Left hindlimb (tissue), 1 donor: ENCODE measurements around the gene SLC4A8.

Experiments
- DNase-seq: peaks from one replicate; pipeline ENCODE4 v3.0.0-alpha.2; 2018

Gene SLC4A8

DNA sequence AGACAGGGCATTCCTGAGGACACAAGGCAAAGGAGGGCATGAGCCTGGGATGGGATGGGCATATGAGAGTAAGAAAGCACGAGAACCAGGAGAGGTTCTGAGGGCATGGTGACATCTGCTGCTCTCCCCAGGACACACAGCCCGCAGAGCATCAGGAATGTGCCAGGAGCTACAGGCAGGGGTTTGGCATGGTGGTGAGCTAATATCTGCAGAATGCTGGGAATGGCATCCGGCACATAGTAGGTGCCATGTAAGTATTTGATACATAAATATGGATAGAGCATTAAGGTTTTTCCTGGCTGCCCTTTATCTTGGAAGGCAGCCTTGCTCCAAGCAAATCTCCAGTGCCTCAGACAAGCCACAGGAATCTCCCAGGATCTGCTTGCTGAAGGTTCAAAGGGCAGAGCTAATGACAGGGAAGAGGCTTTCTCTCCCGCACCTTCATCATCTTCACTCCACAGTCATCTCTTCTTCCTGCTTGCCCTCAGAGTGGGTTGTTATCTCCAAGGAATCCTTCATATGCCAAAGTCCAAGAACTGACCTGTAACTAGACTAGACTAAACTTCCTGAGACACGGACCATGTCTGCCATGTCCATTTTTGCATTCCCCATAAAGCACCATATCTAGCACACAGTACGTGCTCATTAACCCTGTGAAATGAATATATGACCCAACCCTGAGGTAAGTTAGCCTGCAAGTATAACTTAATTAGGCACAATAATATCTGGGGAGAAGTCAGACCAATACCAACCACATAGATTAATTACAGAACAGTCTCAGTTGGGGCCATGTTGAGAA is 104.4 kb downstream of the SLC4A8 start:
- no peak for DNase-seq

DNA sequence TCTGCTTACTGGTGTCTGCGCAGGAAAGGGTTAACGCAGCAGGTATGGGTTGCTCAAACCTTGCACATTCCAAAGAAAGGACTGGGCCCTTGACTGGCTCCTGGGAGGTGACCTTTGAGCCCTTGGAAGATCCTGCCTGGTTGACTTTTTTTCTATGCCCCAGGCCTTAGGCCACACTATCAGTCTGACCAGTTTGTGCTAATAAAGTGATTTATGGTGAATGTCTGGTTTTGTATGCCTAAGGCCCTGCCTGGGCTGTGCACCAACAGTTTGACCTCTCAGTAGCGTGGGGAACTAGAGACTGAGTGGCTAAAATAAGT is 105.0 kb downstream of the SLC4A8 start:
- no peak for DNase-seq

DNA sequence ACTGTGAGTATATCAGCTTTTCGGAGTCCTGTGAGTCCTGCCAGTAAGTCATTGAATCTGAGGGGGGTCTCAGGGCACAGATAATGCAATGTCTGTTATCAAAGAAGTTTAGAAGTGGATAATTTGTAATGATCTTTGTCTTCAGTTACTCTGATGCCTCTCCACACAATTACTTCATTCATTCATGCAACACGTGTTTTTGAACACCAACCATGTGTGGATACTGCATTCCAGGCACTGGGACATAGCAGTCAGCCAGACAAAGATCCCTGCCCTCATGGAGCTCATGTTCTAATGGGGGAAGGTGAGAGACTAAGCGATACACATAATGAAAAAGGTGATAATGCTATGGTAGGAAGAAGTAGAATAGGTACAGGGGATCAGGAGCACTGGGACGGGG is 105.6 kb downstream of the SLC4A8 start:
- DNase-seq = no peak

DNA sequence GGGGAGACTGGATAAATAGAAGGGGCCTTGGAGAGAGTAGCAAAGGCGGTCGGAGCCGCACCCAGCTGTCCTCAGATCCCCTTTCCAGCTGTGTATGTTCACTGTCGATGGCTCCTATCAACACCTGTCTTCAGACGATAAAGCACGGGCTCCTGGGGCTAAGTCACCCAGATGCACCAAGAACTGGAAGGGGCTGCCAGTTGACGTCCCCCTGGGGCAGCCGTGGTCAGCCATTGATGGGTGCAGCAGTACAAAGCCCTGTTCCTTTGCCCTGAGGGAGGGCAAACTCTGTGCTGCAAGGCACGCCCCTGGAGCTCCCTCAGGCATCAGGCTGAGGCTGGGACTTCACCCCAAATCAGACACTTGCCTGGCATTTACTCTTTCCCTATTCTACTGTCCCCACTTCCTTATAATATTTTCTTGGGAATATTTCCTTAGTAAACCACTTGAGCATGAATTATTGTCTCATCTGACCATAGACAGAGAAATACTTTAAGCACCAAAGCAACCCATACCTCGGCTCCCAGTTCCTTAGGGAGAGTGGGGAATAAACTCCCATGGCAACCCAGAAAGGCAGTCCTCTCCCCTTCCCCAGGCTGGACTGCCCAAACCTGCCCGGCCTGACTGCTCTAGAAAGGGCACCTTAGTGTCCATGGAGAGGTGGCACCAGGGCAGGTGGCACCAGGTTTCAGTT is 106.8 kb downstream of the SLC4A8 start:
- no peak for DNase-seq

DNA sequence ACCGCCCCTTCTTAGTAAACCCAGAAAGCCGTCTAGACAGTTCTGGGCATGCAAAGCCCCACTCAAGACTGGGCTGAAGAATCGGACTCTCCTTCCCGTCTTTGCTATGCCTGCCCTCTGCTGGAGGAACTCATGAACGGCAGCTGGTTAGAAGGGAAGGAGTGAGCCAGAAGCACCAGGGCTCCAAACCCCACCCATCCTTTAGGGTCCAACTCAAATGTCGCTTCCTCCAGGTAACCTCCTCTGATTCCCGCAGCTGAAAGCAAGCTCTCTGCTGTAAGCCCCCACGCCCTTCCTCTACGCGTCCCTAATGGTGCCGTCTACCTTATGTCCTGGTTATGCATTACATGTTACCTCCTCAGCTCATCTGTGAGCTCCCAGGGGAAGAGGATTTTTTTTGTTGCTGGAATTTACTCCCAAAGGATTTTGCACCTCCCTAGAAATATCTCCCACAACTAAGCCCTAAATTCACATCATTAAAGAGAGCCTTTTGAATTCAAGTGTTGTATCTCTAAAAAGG is 107.4 kb downstream of the SLC4A8 start:
- DNase-seq = peak; percentile 76

DNA sequence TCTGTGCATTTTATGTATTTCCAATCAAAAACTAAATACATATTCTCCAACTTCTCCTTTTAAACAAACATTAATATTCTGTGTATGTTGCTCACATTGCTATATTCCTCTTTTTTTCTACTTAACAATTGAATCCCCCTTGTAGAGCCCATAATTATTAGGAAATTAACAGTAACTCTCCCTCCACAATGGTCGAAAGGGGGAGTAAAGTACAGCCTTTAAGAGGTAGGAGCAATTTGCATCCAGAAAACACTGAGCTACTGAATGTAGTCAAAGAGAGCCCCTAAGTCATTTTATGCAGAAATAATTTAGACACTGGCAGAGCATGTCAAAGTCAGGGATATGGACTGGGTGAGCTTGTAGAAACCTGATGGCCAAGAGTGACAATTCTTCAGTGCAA is 109.2 kb downstream of the SLC4A8 start:
- DNase-seq = no peak

DNA sequence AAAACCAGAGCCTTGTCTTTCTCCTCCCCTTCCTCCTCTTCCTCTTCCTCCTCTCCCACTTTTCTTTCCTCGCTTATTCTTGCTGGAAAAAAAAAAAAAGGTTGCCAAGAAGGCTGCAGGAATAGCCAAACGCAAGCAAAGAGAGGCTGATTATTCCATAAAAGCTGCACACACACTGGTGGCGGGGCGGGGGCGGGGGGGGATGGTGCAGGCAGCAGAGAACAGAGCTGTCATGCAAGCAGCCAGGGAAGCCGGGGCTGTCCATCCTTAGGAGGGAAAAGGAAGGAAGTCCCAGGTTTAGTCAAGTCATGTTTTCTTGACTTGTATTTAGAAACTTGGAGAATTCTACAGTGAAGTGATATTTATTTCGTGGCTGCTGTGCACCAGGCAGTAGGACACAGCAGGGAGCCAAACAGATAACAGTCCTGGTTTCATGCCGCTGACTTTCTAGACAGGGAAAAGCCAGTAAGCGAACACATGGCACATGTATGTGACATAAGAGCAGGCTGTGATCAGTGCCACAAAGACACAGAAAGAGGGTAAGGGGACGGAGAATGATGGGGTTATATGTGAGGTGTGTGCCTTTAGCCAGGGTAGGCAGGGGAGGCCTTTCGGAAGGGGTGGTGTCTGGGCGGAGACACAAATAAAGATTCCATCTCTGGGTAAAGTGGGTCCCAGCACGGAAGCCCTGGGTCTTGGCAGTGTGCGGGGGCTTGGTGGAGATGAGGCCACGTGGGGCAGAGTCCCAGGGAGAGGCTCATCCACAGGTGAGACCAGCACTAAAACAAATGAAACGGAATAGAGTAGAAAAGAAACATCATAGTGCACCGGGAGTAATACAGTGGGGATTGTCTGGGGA is 109.8 kb downstream of the SLC4A8 start:
- DNase-seq = no peak

DNA sequence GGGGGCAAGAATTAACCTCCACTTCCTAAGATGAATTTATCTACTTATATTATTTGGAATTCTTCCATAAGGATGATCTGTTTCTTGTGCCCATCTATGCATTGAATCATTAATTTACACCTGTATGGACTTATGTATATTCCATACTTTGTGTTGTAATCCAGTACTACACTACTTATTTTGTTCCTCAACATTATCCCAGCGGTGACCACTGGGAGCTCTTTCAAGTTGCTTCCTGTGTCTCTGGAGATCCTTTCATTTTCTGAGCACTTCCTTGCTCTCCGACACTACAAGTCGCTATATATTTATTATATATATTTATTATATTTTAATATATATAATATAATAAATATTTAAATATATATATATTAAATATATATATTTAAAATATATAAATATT is 111.5 kb downstream of the SLC4A8 start:
- no peak for DNase-seq

DNA sequence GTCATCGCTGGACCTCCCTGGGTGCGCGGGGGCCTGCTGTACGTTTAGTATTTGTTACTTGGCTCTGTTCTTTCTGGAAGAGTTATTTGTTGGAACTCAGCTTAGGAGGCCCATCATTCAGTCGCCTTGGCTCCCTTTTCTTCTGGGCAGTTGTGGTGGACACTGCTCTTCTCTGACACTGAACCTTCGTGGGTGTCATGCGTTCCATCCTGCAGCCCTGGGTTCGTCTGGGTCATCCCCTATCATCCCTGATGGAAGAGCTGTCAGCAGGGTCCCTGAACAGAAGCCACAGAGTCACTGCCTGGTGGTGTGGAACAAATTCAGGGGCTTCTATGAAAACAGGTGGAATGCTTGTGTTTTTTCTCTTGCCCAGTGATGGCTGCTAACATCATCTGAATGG is 113.5 kb downstream of the SLC4A8 start:
- no peak for DNase-seq

DNA sequence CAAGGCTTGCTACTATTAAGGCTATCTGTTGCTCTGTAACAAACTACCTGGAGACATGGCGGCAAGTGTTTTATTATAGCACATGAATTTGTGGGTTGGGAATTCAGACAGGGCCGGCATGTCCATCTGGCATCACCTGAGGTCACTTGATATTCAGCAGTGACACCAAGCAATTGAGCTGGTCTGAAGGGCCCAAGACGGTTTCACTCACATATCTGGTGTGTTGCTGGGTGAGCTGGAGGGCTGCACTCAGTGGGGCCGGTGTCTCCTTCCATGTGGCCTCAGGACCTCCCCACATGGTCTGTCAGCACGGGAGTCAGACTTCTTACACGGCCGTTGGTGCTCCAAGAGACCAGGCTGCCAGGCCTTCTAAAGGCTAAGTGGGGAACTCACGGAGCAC is 114.0 kb downstream of the SLC4A8 start:
- no peak for DNase-seq

DNA sequence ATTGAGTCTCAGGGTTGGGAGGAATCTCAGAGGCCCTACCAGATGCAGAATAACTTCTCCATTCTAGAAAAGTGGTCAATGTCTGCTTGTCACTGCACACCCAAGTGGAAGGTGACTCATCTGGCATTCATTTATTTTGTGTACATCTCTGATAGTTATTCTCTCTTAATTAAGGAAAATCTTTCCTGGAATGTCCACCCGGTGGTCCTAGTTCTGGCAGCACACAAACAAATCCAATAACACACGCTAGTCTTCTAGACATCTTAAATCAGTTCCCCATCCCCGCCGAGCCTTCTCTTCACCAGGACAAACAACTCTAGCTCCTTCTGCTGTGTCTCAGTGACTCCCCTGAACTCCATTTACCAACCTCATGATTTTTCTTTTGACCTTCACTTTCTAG is 116.4 kb downstream of the SLC4A8 start:
- DNase-seq = no peak

DNA sequence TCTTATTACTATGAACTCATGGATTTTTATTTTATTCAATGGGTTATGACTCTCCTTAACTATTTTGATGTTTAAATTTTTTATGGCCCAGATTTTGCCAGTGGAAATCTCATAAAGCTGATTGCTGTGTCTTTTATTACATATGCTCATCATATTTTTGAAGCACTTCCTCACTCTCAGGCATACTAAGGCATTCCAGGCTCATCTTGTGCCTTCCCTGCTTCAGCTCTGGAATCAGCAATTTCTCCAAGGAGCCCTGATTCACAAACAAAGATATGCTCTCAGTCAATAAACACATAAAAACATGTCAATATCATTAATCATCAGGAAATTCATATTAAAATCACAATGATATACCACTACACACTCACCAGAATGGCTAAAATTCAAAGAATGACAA is 121.5 kb downstream of the SLC4A8 start:
- no peak for DNase-seq

DNA sequence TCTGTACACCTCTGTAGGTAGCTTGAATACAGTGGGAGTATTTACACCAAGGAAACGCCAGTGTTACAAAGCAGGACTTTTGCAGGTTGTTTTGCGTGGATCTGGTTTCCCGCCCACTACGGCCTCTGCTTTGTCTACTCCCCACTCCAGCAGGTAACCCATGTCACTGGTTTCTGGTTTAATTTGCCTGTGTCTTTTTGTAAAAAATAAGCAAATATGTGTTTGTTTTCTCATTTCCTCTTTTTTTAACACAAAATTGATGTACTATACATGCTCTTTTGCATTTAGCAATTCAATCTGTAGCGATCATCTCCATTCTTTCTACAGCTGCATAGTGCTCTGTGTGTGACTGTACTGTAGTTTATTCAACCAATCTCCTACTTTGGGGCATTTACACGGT is 123.0 kb downstream of the SLC4A8 start:
- no peak for DNase-seq

DNA sequence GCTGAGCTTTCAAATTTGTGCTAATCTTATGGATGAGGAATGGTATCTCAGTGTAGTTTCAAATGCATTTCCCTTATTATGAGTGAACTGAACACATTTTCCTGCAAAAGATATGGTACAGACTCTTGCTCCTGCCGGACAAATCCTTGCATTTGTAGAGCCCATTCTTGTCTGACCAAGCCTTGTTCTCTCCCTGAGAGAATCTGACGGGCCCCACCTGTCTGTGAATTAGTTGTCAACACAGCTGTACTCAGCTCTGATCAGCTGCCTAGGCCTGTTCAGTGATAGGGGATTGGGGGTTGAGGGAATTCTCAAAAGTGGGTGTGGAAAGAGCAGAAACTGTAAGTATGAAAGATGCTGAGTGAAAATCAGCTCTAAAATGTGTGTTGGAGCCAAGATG is 123.6 kb downstream of the SLC4A8 start:
- no peak for DNase-seq

DNA sequence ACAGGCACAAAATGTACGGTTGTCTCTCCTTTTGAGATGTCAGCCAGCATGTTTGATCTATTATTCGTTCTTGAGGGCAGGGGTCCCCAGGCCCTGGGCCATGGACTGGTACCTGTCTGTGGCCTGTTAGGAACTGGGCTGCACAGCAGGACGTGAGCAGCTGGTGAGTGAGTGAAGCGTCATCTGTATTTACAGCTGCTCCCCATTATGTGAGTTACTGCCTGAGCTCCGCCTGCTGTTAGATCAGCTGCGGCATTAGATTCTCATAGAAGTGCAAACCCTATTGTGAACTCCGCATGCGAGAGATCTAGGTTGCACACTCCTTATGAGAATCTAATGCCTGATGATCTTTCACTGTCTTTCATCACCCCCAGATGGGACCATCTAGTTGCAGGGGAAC is 125.0 kb downstream of the SLC4A8 start:
- no peak for DNase-seq
